Astrocyte of the spinal cord (primary cell): ENCODE data around the gene SPIRE2.
"Not testable (repeated sequence)": the region's sequence is repeated elsewhere in the genome, so short reads cannot be mapped to it uniquely, and the experiment has no call there.

Source experiments
- DNase-seq: peaks from one replicate; pipeline ENCODE4 v3.0.0; 2011; ENCODE audit warnings: low read depth, low spot score
- H3K4me3 ChIP-seq: 2 replicates; pipeline ENCODE4 v1.5.1; 2011; ENCODE audit warnings: low read depth, mild to moderate bottlenecking, low read length, moderate library complexity
- in situ Hi-C: cut with HindIII; loops from 2 replicates; pipeline ENCODE4 v1.10.0; 2017; ENCODE audit warnings: low sequenced_read_pairs
- TF ChIP-seq, protein P1 (sequence below): IDR thresholded peaks from 2 replicates; pipeline ENCODE4 v1.5.1; 2012; ENCODE audit warnings: low read depth, mild to moderate bottlenecking, low read length, inconsistent platforms

Gene SPIRE2

DNA sequence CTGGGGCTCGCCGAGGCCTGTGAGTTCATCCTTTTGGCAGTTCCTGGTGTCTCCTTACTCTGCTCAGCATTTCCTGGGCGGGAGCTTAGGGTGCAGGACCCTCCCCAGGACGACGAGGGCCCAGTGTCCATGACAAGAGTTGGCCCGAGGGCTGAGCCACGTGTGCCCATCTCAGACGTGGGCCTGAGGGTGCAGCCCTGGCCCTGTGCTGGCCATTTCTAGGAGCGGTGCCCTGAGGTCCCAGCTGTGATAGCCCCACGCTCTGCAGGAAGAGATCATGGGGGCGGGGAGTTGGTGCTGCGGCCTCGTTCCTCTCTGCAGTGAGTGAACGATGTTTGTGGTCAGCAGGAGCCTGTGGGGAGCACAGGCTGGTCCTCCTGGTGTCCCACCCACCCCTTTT is 84.4 kb downstream of the SPIRE2 start:
- no peak overlapping the region for H3K4me3 ChIP-seq
- in situ Hi-C loops: no loop called here
- TF ChIP-seq, protein P1, sequence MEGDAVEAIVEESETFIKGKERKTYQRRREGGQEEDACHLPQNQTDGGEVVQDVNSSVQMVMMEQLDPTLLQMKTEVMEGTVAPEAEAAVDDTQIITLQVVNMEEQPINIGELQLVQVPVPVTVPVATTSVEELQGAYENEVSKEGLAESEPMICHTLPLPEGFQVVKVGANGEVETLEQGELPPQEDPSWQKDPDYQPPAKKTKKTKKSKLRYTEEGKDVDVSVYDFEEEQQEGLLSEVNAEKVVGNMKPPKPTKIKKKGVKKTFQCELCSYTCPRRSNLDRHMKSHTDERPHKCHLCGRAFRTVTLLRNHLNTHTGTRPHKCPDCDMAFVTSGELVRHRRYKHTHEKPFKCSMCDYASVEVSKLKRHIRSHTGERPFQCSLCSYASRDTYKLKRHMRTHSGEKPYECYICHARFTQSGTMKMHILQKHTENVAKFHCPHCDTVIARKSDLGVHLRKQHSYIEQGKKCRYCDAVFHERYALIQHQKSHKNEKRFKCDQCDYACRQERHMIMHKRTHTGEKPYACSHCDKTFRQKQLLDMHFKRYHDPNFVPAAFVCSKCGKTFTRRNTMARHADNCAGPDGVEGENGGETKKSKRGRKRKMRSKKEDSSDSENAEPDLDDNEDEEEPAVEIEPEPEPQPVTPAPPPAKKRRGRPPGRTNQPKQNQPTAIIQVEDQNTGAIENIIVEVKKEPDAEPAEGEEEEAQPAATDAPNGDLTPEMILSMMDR: no peak
- DNase-seq: no peak

DNA sequence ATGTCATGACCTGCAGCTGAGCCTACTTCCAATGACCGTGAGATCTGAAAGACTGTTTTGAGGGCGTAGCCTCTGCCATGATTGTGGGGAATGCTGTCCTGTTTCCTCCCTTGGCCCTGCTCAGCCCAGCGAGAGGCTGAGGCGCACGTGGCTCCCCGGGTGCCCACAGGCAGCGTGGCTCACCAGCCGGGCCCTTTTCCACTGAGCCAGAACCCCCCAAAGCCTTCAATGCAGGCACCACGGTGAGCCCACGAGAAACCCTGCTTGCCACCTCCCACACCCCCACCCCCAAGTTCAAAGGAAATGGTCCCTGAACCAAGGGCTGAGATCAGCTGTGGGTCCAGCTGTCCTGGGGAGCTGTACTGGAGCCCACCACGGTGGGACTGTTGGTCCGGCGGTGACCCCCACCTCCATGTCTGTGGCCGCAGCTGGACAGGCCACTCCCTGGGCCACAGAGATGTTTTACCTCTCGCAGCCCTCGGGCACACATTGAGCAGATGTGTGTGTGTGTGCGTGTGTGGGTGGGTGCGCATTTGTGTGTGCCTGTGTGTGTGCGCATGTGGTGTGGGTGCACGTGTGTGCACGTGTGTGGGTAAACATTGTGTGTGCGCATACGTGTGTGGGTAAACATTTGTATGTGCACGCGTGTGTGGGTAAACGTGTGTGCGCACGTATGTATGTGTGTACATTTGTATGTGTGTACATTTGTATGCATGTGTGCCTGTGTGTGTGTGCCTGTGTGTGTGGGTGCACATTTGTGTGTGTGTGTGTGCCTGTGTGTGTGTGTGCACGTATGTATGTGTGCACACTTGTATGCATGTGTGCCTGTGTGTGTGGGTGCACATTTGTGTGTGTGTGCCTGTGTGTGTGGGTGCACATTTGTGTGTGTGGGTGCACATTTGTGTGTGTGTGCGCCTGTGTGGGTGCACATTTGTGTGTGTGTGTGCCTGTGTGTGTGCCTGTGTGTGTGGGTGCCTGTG is 85.4 kb downstream of the SPIRE2 start:
- TF ChIP-seq, protein P1: no peak
- in situ Hi-C loops: no loop called here
- DNase-seq: no peak
- no peak overlapping the region for H3K4me3 ChIP-seq

DNA sequence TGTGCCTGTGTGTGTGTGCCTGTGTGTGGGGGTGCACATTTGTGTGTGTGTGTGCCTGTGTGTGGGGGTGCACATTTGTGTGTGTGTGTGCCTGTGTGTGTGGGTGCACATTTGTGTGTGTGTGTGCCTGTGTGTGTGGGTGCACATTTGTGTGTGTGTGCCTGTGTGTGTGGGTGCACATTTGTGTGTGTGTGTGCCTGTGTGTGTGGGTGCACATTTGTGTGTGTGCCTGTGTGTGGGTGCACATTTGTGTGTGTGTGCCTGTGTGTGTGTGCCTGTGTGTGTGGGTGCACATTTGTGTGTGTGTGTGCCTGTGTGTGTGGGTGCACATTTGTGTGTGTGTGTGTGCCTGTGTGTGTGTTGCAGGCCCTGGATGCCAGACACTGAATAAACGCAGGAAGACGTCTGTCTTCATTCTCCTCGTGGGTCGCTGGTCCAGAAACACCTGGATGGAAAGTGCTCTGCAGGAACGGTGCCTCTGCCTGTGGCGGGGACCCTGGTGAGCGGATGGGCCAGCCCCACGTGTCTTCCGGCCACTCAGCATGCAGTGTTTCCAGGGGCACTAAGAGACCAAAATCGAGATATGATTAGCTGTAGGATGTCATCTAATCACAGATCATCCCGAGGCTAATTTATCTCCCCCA is 86.5 kb downstream of the SPIRE2 start:
- DNase-seq, H3K4me3 ChIP-seq, in situ Hi-C loops: not testable (repeated sequence)

DNA sequence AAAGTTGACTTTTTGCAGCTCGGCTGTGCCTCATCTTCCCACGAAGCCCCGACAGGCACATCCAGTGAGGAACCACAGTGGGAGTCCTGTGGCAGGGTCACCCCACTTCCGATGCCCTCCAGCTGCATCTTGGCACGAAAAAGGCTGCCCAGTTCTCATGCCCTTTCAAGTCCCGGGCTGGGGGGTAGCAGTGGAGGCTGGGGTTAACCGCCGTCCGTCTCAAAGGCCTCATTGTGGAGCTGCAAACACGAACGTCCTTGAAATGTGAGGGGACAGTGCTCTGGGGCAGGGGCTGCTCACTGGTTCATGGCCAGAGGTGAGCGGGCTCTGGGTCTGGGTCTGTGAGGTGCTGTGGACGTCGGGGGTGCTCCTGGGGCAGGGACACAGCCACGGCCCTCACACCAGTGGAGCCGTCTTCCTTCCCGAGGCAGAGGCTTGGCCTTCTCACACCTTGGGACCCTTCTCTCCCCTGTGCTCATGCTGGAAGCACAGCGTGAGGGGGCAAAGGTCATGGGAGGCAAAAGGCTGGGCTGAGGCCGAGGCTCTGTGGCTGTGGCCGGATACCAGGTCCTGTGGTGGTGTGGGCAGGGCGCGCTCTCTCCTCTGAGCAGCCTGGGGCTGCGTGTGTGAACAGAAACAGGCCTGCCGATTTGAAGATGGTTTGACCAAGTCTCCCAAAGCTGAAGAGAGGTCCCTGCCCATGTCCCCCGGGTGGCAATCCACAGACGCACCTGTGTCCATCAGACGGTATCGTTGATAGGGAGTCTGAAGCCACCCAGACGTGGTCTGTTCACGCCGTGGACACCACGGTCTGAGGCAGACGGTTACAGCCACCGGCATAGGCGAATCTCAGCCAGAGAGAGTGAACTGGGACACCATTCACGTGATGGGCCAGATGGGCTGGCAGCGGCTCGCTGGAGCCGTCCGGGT is 87.3 kb downstream of the SPIRE2 start:
- in situ Hi-C loops: no loop called here
- TF ChIP-seq, protein P1: no peak
- no peak for DNase-seq
- no peak overlapping the region for H3K4me3 ChIP-seq

DNA sequence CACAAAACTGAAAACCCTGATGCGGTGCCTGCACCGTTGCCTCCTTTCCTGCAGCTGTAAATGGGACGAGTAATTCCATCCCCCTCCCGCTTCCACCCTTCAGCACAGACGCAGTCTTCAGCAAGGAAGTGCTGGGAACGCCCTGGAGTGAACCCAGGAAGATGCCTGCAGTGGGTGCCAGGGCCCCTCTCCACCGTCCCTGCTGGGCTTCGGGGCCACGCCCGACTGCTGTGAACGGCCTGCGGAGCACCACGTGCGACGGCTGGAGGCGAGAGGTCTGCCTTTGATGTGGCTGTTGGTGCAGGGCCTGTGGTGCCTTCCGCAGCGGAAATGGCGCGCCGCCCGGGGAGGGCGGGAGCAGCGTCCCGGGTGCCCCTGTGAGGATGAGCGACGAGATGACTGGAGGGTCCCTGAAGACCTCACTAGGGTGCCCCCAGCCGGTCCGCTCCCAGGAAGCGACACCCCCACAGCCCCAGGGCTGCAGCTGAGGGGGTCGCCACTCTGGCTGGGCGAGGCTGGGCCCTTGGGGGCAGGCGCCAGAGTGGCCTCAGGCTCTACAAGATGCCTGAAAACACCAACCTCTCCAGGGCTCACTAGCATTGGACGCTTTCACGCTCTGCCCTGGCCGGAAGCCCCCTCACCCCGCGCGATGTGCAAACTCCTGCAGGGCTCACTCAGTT is 89.6 kb downstream of the SPIRE2 start:
- in situ Hi-C loops: no loop called here
- peak overlapping the region; percentile 21 for H3K4me3 ChIP-seq
- DNase-seq: peak; percentile 93
- TF ChIP-seq, protein P1: no peak

DNA sequence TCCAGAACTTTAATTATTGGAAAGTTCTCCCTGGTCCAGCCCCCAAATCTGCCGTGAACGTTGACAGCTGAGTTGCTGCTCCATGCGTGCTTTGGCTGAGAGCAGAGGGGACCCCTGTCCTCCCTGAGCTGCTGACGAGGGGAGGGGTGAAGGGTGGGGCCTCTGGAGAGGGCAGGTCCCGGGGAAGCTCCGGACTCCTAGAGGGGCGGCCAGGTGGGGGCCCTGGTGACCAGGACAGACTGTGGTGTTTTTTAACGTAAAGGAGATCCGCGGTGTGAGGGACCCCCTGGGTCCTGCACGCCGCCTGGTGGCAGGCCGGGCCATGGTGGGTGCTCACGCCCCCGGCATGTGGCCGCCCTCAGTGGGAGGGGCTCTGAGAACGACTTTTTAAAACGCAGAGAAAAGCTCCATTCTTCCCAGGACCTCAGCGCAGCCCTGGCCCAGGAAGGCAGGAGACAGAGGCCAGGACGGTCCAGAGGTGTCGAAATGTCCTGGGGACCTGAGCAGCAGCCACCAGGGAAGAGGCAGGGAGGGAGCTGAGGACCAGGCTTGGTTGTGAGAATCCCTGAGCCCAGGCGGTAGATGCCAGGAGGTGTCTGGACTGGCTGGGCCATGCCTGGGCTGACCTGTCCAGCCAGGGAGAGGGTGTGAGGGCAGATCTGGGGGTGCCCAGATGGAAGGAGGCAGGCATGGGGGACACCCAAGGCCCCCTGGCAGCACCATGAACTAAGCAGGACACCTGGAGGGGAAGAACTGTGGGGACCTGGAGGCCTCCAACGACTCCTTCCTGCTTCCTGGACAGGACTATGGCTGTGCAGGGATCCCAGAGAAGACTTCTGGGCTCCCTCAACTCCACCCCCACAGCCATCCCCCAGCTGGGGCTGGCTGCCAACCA is 90.4 kb downstream of the SPIRE2 start, which contains the start of gene MC1R:
MC1R (plus strand) TSS at position 410 of the 895 bp plus-strand sequence; CDS start at position 807, 397 bp downstream.
- peak; percentile 57 for DNase-seq
- in situ Hi-C loops: no loop called here
- TF ChIP-seq, protein P1: peak; percentile 66
- peak within 1 kb of the TSS; percentile 21 for H3K4me3 ChIP-seq
